Mammary microvascular endothelial cell (primary cell): Measurements from ENCODE around the gene RRP12. TPM values are rescaled to one million over a fixed set of nuclear protein-coding genes. Genes with fewer than 3 reads are reported as not detected.

Source experiments
- total RNA-seq: library from RNA; depleted of rRNA; stranded (reverse); fragments of >200 nt; gene quantifications from 2 replicates; pipeline ENCODE4 v1.2.3, GENCODE V29; 2015

The RRP12 gene
- total RNA-seq, result 33.5 and 41.9 TPM in 2 replicates

GRCh38 chr10:97400665-97401454, at the start of gene RRP12:
Gene RRP12 (minus strand): TSS chr10:97401340. CDS start chr10:97401231, 109 bp downstream.

DNA sequence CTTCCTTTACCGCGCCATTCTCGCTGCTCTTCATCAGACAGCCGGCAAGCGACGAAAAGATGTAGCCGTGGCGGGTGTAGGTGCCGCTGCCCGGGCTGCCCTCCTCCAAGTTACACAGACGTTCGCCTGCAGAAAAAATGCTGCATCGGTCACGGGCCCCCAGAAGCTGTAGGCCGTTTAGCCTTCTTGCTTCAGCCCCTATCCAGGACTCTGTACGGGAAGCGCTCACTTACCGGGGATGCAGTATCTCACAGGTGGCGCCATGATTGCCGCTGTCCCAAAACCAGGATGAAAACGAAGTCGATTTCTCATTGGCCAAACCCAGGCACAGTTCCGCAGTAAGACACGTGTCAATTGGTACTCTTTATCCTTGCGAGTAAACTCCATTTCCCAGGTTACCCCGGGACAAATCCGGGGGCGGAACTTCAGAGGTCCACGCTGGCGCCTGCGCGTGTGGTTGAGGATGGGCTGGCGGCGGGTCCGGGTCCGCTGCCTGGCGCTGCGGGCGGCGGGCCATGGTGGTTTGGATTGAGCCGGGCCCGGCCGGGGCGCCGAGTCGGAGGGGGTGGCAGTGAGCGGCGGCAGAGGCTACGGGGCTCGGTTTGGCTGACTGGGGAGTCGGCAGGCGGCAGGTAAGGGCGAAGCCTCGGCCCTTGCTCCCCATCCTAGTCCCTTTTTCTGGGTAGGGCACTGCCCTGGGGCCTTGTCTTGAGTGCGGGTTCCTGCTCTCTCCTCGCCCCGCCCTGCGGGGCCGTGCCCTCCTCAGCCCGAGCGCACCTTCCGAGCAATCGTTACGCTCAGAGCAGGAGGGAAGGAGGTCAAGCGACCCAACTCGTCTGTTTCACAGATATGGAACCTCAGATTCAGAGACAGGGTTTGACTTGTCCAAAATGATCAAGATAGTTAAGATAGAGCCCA, 44.8 kb upstream of the RRP12 start, which contains the start of the genes EXOSC1 and ZDHHC16:
Gene EXOSC1 (minus strand): TSS at position 285 of the 918 bp plus-strand sequence. CDS start 21 bp downstream, at position 264.
Gene ZDHHC16 (plus strand): TSS at position 454 of the 918 bp plus-strand sequence. CDS start 5,501 bp downstream, outside the sequence.

GRCh38 chr10:97425964-97426775, 25.0 kb upstream of the RRP12 start, which contains the start of gene PGAM1:
Gene PGAM1 (plus strand): TSS chr10:97426191. CDS start chr10:97426308, 117 bp downstream.

DNA sequence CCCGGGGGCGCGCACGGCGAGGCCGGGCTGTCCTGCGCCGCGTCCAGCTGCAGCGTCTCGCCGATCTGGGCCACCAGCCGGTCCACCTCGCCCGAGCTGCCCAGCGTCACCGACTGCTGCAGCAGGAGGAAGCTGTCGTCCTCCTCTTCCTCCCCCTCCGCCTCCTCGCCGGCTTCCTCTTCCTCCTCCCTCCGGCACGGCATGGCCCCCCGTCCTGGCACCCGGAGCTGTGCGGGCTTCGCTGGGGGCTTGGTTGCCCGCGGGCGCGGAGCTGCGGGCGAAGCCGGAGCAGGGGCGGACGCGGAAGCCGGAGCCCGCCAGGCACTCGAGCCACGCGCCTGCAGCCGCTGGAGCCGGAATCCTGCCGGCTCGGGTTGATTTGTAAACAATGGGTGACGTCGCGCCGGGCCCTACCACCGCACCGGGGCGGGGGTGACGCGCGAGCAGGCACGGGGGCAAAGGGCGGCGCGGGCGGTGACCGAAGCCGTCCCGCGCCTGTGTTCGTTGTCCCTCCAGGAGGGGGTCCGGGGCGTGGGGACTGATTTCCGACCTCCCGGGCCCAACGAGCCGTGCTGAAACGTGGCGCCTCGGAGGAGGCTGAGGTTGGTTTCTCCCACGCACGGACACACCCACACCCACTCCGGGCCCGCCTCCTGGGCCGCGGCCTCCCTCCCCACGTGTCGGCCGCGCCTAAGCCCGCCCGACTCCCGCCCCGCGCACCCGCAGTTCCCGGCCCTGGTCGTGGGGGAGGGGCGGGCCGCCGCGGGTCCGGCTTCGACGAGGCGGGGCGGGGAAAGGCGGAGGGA, 66.6 kb downstream of the RRP12 start, which contains the start of gene FRAT2:
Gene FRAT2 (minus strand): TSS at position 360 of the 806 bp plus-strand sequence. CDS start 157 bp downstream, at position 203.

DNA sequence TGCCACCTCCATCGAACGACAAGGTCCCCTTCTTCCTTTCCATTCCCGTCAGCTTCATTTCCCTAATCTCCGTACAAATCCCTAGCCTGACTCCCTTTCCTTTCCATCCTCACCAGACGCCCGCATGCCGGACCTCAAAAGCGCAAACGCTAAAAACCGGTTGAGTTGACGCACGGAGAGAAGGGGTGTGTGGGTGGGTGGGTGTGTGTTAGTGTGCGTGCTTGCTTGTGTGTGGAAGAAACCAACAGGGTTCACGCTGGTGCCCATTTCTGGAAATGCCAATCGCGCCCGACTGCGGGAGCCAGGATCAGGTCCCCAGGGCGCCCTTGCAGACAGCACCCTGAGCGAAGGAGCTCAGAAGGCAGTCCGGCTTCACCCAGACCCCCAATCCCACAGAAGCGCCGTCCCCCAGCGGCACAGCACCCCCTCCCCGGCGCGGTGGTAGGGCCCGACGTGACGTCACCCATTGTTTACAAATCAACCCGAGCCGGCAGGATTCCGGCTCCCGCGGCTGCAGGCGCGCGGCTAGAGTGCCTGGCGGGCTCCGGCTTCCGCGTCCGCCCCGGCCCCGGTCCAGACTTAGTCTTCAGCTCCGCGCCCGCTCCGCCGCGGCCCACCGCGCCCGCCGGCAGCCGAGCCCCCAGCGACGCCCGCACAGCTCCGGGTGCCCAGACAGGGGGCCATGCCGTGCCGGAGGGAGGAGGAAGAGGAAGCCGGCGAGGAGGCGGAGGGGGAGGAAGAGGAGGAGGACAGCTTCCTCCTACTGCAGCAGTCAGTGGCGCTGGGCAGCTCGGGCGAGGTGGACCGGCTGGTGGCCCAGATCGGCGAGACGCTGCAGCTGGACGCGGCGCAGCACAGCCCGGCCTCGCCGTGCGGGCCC, 82.1 kb downstream of the RRP12 start, which contains the start of gene FRAT1:
Gene FRAT1 (plus strand): TSS at position 500 of the 880 bp plus-strand sequence. CDS start 183 bp downstream, at position 683.

Other genes starting within 250 kb of the RRP12 start
- not detected in 2 replicates for gene SLIT1, start 215.4 kb downstream of the RRP12 start, total RNA-seq
- 17.0 and 17.5 TPM in 2 replicates for gene ARHGAP19, start 108.7 kb downstream of the RRP12 start, total RNA-seq
- 1.1 and 1.9 TPM in 2 replicates for gene FRAT1, start 82.1 kb downstream of the RRP12 start, total RNA-seq
- gene FRAT2, start 66.6 kb downstream of the RRP12 start, total RNA-seq, result 9.0 and 12.3 TPM in 2 replicates
- gene PGAM1, start 24.9 kb upstream of the RRP12 start, total RNA-seq, result 564 and 638 TPM in 2 replicates
- 47.9 and 53.0 TPM in 2 replicates for gene EXOSC1, start 44.7 kb upstream of the RRP12 start, total RNA-seq
- 47.6 and 57.6 TPM in 2 replicates for gene ZDHHC16, start 44.8 kb upstream of the RRP12 start, total RNA-seq
- 102 and 107 TPM in 2 replicates for gene MMS19, start 97.1 kb upstream of the RRP12 start, total RNA-seq
- 29.5 and 31.7 TPM in 2 replicates for gene UBTD1, start 97.6 kb upstream of the RRP12 start, total RNA-seq
- gene ANKRD2, start 171.4 kb upstream of the RRP12 start, total RNA-seq, result 0.49 and 0.67 TPM in 2 replicates
- gene HOGA1, start 183.0 kb upstream of the RRP12 start, total RNA-seq, result 0.07 and 0.10 TPM in 2 replicates
- not detected in 2 replicates for gene C10orf62, start 188.4 kb upstream of the RRP12 start, total RNA-seq
- 5.1 and 6.1 TPM in 2 replicates for gene MORN4, start 232.2 kb upstream of the RRP12 start, total RNA-seq
- 25.2 and 26.0 TPM in 2 replicates for gene PI4K2A, start 239.3 kb upstream of the RRP12 start, total RNA-seq